ENCODE data around the gene LBH. TPM values are rescaled to one million over a fixed set of nuclear protein-coding genes. Genes with fewer than 3 reads are reported as not detected.

The LBH gene
- total RNA-seq, 4 donors from 2014 or later, result 104 to 206 (median 126) TPM

GRCh38 chr2:30283931-30284565 lies 52.7 kb downstream of the LBH start:
- TF ChIP-seq POLR2A (IDR thresholded peaks at IDR 0.05) (no peak), CTCF (IDR thresholded peaks at IDR 0.05) (no peak)
- no peaks in the 10 kb centered on the region for H3K36me3 ChIP-seq
- H3K4me1 ChIP-seq, result no peaks in the 10 kb centered on the region
- no peaks in the 10 kb centered on the region for H3K27me3 ChIP-seq
- H3K4me3 ChIP-seq (replicated peaks in 1 of 3), result no peak overlapping the region
- H3K9me3 ChIP-seq, result no peaks in the 10 kb centered on the region
- 73 to 80% methylated on average over 14 of the region's 14 CpGs for WGBS, 2 donors
- no peak for DNase-seq
- intact Hi-C loops (cut with DNase I), result no loop called here
- no peak overlapping the region for H3K27ac ChIP-seq

DNA sequence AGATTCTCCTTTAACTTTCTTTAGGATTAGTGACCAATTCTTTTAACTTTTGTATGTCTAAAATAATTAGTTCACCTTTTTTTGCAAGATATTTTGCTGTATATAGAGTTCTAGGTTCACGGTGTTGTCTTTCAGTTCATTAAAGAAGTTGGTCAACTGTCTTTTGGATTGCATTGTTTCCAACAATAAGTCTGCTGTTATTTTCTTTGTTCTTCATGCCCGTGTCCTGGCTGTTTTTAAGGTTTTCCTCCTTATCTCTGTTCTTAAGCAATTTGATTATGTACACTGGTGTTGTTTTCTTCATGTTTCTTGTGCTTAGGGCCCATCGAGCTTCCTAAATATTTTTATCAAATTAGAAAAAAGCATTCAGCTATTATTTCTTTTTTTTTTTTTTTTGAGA lies 54.4 kb downstream of the LBH start:
- H3K4me3 ChIP-seq (replicated peaks in 1 of 3), result no peak overlapping the region
- no peak for TF ChIP-seq POLR2A (IDR thresholded peaks at IDR 0.05)
- TF ChIP-seq CTCF (IDR thresholded peaks at IDR 0.05), result no peak
- no peaks in the 10 kb centered on the region for H3K36me3 ChIP-seq
- no peaks in the 10 kb centered on the region for H3K4me1 ChIP-seq
- WGBS, 2 donors, result 95 to 96% methylated on average over 3 of the region's 3 CpGs
- no peaks in the 10 kb centered on the region for H3K27me3 ChIP-seq
- no peak for DNase-seq
- no peak overlapping the region for H3K27ac ChIP-seq
- intact Hi-C loops (cut with DNase I), result no loop called here
- no peaks in the 10 kb centered on the region for H3K9me3 ChIP-seq

- DNase-seq, result no peak
- intact Hi-C loops (cut with DNase I), result no loop called here
- WGBS, 2 donors, result 97 to 100% methylated on average over 1 of the region's 1 CpG
- TF ChIP-seq CTCF (IDR thresholded peaks at IDR 0.05) (no peak), POLR2A (IDR thresholded peaks at IDR 0.05) (no peak)
- Histone ChIP-seq H3K27me3 (no peaks in the 10 kb centered on the region), H3K9me3 (no peaks in the 10 kb centered on the region), H3K36me3 (no peaks in the 10 kb centered on the region), H3K4me1 (no peaks in the 10 kb centered on the region), H3K4me3 (replicated peaks in 1 of 3) (no peak overlapping the region), H3K27ac (no peak overlapping the region)
Observed at GRCh38 chr2:30287190-30287840, 56.0 kb downstream of the LBH start.

GRCh38 chr2:30287857-30288513 lies 56.7 kb downstream of the LBH start:
- no peaks in the 10 kb centered on the region for H3K36me3 ChIP-seq
- no peaks in the 10 kb centered on the region for H3K4me1 ChIP-seq
- WGBS, 2 donors, result 72% methylated on average over 4 of the region's 4 CpGs
- H3K27me3 ChIP-seq, result no peaks in the 10 kb centered on the region
- H3K9me3 ChIP-seq, result no peaks in the 10 kb centered on the region
- DNase-seq, result no peak
- no peak for TF ChIP-seq POLR2A (IDR thresholded peaks at IDR 0.05)
- no peak for TF ChIP-seq CTCF (IDR thresholded peaks at IDR 0.05)
- intact Hi-C loops (cut with DNase I), result no loop called here
- no peak overlapping the region for H3K4me3 ChIP-seq (replicated peaks in 1 of 3)
- no peak overlapping the region for H3K27ac ChIP-seq

DNA sequence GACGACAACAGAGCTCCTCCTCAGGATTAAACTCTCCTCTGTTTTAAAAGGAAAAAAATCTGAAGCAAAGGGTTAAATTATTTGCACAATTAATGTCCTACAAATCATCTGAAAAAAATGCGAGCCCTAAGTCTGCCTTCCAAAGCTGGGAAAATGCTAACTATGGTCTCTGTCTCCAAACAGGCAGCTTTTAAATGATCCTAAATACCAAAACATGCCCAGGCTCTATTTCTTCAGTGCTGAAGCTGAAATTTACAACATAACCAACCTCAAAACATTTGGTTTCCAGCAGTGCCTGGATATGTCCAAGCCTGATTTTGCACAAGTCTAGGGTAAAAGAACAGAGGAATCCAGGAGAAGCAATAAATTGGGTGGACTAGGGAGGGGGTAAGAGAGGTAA lies 57.2 kb downstream of the LBH start:
- no peak for DNase-seq
- TF ChIP-seq CTCF (IDR thresholded peaks at IDR 0.05), result no peak
- no peak for TF ChIP-seq POLR2A (IDR thresholded peaks at IDR 0.05)
- Histone ChIP-seq H3K27ac (no peak overlapping the region), H3K36me3 (no peaks in the 10 kb centered on the region), H3K4me1 (peaks cover 0 to 5% of the 10 kb centered on the region in 2 donors), H3K27me3 (no peaks in the 10 kb centered on the region), H3K9me3 (no peaks in the 10 kb centered on the region), H3K4me3 (replicated peaks in 1 of 3) (no peak overlapping the region)
- intact Hi-C loops (cut with DNase I), result no loop called here
- 49 to 82% methylated on average over 2 of the region's 2 CpGs for WGBS, 2 donors

All from thyroid gland (tissue), 4 donors.